WTC11 (cell line): ENCODE measurements around the gene BTBD2.

Source experiments
- CTCF ChIP-seq: fragments of 200-600 bp; IDR thresholded peaks from 2 replicates; pipeline ENCODE4 v1.8.0; 2022; ENCODE audit warnings: antibody characterized with exemption
- ETV6 ChIP-seq: sonication (generic); formaldehyde crosslinking; IDR thresholded peaks from 2 replicates; pipeline ENCODE4 v1.8.1; 2022; ENCODE audit warnings: mild to moderate bottlenecking, missing genetic modification reagents
- IRF2 ChIP-seq: sonication (generic); formaldehyde crosslinking; IDR thresholded peaks from 2 replicates; pipeline ENCODE4 v1.8.0; 2022; ENCODE audit warnings: low read depth, missing genetic modification reagents, borderline replicate concordance
- MAX ChIP-seq: sonication (generic); formaldehyde crosslinking; IDR thresholded peaks from 2 replicates; pipeline ENCODE4 v1.8.0; 2022; ENCODE audit warnings: mild to moderate bottlenecking, missing genetic modification reagents
- MXD4 ChIP-seq: fragments of 250-450 bp; sonication (Bioruptor Pico); IDR thresholded peaks from 2 replicates; pipeline ENCODE4 v1.8.0; 2021; ENCODE audit warnings: mild to moderate bottlenecking, moderate library complexity, borderline replicate concordance
- NFE2L1 ChIP-seq: sonication (generic); formaldehyde crosslinking; IDR thresholded peaks from 2 replicates; pipeline ENCODE4 v1.8.1; 2023; ENCODE audit warnings: missing genetic modification reagents
- PRDM15 ChIP-seq: sonication (generic); formaldehyde crosslinking; IDR thresholded peaks from 2 replicates; pipeline ENCODE4 v1.8.0; 2022; ENCODE audit warnings: missing genetic modification reagents
- SOX15 ChIP-seq: fragments of 250-450 bp; sonication (Bioruptor Pico); IDR thresholded peaks from 2 replicates; pipeline ENCODE4 v1.9.0; 2021; ENCODE audit warnings: mild to moderate bottlenecking
- ZNF317 ChIP-seq: sonication (generic); formaldehyde crosslinking; IDR thresholded peaks from 2 replicates; pipeline ENCODE4 v1.8.1; 2023; ENCODE audit warnings: low read depth, mild to moderate bottlenecking, moderate library complexity, missing genetic modification reagents, borderline replicate concordance

- no peak for TF ChIP-seq ETV6
- no peak for TF ChIP-seq MAX (CRISPR knock-in tag)
- no peak for TF ChIP-seq PRDM15 (CRISPR knock-in tag)
- TF ChIP-seq IRF2 (CRISPR knock-in tag) = no peak
- no peak for TF ChIP-seq NFE2L1
- no peak for TF ChIP-seq MXD4 (CRISPR knock-in tag)
- TF ChIP-seq ZNF317 (CRISPR knock-in tag) = no peak
- TF ChIP-seq CTCF = no peak
- no peak for TF ChIP-seq SOX15
These were observed 79.9 kb downstream of the BTBD2 start for GRCh38 chr19:1935484-1936208.
